BE2C (cell line): ENCODE data around the gene RANBP17.

Source experiments
- DNase-seq: peaks from one replicate; pipeline ENCODE4 v3.0.0-alpha.2; 2020
- H3K27me3 ChIP-seq: fragments of 250-450 bp; sonication (Bioruptor Pico); 2 replicates; pipeline ENCODE4 v1.5.1; 2020; ENCODE audit warnings: mild to moderate bottlenecking
- H3K36me3 ChIP-seq: fragments of 250-450 bp; sonication (Bioruptor Pico); 2 replicates; pipeline ENCODE4 v1.5.1; 2020; ENCODE audit warnings: mild to moderate bottlenecking
- H3K4me1 ChIP-seq: fragments of 250-450 bp; sonication (Bioruptor Pico); 2 replicates; pipeline ENCODE4 v1.5.1; 2020
- H3K4me3 ChIP-seq: 2 replicates; pipeline ENCODE4 v1.5.1; 2011; ENCODE audit warnings: low read depth, low read length
- H3K9me3 ChIP-seq: fragments of 250-450 bp; sonication (Bioruptor Pico); 2 replicates; pipeline ENCODE4 v1.5.1; 2020
- TF ChIP-seq, protein P1 (sequence below): IDR thresholded peaks from 2 replicates; pipeline ENCODE4 v1.5.1; 2012; ENCODE audit warnings: mild to moderate bottlenecking, low read depth, low read length

RANBP17 gene

GRCh38 chr5:171116719-171117118 lies 254.9 kb downstream of the RANBP17 start:
- Histone ChIP-seq H3K9me3 (no peaks in the 10 kb centered on the region), H3K4me3 (no peak overlapping the region), H3K27me3 (no peaks in the 10 kb centered on the region), H3K36me3 (no peaks in the 10 kb centered on the region), H3K4me1 (peaks cover 9% of the 10 kb centered on the region)
- DNase-seq = no peak
- TF ChIP-seq, protein P1, sequence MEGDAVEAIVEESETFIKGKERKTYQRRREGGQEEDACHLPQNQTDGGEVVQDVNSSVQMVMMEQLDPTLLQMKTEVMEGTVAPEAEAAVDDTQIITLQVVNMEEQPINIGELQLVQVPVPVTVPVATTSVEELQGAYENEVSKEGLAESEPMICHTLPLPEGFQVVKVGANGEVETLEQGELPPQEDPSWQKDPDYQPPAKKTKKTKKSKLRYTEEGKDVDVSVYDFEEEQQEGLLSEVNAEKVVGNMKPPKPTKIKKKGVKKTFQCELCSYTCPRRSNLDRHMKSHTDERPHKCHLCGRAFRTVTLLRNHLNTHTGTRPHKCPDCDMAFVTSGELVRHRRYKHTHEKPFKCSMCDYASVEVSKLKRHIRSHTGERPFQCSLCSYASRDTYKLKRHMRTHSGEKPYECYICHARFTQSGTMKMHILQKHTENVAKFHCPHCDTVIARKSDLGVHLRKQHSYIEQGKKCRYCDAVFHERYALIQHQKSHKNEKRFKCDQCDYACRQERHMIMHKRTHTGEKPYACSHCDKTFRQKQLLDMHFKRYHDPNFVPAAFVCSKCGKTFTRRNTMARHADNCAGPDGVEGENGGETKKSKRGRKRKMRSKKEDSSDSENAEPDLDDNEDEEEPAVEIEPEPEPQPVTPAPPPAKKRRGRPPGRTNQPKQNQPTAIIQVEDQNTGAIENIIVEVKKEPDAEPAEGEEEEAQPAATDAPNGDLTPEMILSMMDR = no peak

DNA sequence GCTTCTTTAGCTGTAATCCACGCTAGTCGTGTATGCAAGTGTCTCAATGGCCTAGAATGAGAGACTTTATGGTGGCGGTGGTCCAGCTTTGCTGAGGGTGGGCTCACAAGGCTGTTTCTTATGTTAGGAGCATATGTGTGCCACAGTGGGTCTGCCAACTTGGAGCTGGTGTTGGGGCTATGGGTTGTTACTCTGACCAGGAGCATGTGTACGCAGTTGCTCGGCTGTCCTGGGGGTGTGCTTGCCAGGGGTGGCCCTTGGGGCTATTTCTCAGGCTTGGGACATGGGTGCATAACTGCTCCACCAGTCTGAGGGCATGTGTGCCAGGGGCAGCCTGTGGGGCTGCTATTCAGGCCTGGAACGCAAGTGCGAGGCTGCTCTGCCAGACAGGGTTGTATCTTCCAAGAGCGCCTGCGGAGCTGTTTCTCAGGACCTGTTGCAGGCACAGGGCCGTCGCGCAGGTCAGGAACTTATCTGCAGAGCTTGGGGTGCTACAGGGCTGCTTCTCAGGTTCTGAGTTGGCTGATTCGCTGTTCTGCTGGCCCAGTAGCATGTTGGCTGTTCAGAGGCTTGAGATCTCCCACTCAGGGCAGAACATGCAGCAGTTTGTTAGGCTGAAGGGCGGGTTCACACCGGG lies 259.3 kb downstream of the RANBP17 start:
- Histone ChIP-seq H3K4me3 (no peak overlapping the region), H3K4me1 (peaks cover 10% of the 10 kb centered on the region; the same call in 1 of the 2 replicates), H3K27me3 (no peaks in the 10 kb centered on the region), H3K36me3 (no peaks in the 10 kb centered on the region), H3K9me3 (no peaks in the 10 kb centered on the region)
- TF ChIP-seq, protein P1 = no peak
- DNase-seq = no peak

DNA sequence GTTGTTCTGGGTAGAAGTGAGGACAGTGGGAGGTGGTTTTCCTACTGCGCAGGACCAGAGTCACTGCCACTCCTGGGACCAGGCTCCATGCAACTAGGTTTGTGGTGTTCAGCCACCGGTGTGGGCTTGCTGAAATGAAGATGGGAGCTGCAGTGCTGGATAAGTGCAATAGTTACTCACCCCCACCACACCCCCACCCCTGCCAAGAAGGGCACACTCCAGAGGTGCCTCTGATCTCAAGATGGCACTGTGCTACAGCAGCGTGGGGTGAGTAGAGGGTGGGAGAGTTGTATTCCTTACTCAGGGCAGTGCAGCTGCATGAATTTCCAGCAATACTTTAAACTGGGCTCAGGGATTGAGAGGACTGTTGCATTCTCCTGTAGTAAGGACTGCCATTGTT lies 259.8 kb downstream of the RANBP17 start:
- H3K4me1 ChIP-seq = peaks cover 10% of the 10 kb centered on the region; the same call in 1 of the 2 replicates
- H3K4me3 ChIP-seq = no peak overlapping the region
- no peaks in the 10 kb centered on the region for H3K9me3 ChIP-seq
- TF ChIP-seq, protein P1 = no peak
- no peaks in the 10 kb centered on the region for H3K36me3 ChIP-seq
- DNase-seq = no peak
- H3K27me3 ChIP-seq = no peaks in the 10 kb centered on the region

DNA sequence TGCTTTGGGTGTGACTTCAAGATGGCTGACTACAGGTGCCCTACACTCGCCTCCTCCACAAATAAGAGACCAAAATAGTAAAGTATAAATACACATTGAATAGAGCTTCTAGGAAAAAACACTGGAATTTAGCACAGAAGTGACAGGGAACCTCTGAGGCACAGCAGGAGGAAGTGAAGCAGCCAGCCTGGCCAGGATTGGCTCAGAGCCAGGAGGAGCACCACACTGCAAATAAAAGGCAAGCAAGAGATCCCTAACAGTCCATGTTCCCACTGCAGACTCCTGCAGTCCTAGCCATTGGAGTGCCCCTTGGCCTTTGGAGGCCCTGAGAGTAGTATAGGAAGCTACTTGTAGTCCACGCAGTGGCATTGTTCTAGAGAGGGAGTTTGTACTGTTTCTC lies 260.6 kb downstream of the RANBP17 start:
- no peaks in the 10 kb centered on the region; the same call in 1 of the 2 replicates for H3K36me3 ChIP-seq

GRCh38 chr5:171123417-171123816 lies 261.6 kb downstream of the RANBP17 start:
- Histone ChIP-seq H3K27me3 (no peaks in the 10 kb centered on the region), H3K4me3 (no peak overlapping the region), H3K4me1 (peaks cover 8% of the 10 kb centered on the region; the same call in 1 of the 2 replicates), H3K36me3 (no peaks in the 10 kb centered on the region; the same call in 1 of the 2 replicates), H3K9me3 (no peaks in the 10 kb centered on the region)
- DNase-seq = no peak
- TF ChIP-seq, protein P1 = no peak

More for the DNA sequence above, 260.6 kb downstream of the RANBP17 start:
- TF ChIP-seq, protein P1 = no peak
- no peaks in the 10 kb centered on the region for H3K9me3 ChIP-seq
- H3K27me3 ChIP-seq = no peaks in the 10 kb centered on the region
- H3K4me1 ChIP-seq = peaks cover 8% of the 10 kb centered on the region; the same call in 1 of the 2 replicates
- H3K4me3 ChIP-seq = no peak overlapping the region
- DNase-seq = peak; percentile 53

DNA sequence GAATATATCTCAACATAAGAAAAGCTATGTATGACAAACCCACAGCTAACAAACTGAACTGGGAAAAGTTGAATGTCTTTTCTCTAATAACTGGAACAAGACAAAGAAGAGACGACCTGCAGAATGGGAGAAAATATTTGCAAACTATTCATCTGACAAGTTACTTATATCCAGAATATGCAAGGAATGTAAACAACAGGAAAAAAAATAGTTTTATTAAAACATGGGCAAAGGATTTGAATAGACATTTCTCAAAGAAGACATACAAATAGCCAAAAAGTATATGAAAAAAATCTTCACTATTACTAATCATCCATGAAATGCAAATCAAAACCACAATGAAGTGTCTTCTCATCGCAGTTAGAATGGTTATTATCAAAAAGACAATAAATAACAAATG lies 265.5 kb downstream of the RANBP17 start:
- TF ChIP-seq, protein P1 = no peak
- Histone ChIP-seq H3K9me3 (no peaks in the 10 kb centered on the region), H3K4me1 (peaks cover 10% of the 10 kb centered on the region), H3K4me3 (no peak overlapping the region), H3K27me3 (no peaks in the 10 kb centered on the region), H3K36me3 (no peaks in the 10 kb centered on the region; the same call in 1 of the 2 replicates)
- DNase-seq = no peak
